KMS-11 (cell line): ENCODE data around the gene AFF1.

Experiments
- H2AFZ ChIP-seq: fragments of 200-600 bp; sonication (generic); 2 replicates; pipeline ENCODE4 v1.6.1; 2016; ENCODE audit warnings: antibody characterized with exemption, mixed run types, low read depth
- H3K27ac ChIP-seq: fragments of 200-600 bp; sonication (generic); 2 replicates; pipeline ENCODE4 v1.6.1; 2016; ENCODE audit warnings: mild to moderate bottlenecking, mixed run types
- H3K27me3 ChIP-seq: fragments of 200-600 bp; sonication (generic); 2 replicates; pipeline ENCODE4 v1.6.1; 2017; ENCODE audit warnings: mild to moderate bottlenecking, low read depth, mixed run types, moderate library complexity; ENCODE audit not compliant: insufficient read depth
- H3K36me3 ChIP-seq: fragments of 200-600 bp; sonication (generic); 2 replicates; pipeline ENCODE4 v1.6.1; 2017; ENCODE audit warnings: mild to moderate bottlenecking, mixed run types; ENCODE audit not compliant: insufficient read depth
- H3K4me1 ChIP-seq: fragments of 200-600 bp; sonication (generic); 2 replicates; pipeline ENCODE4 v1.6.1; 2016; ENCODE audit warnings: mild to moderate bottlenecking, low read depth, mixed run types; ENCODE audit not compliant: poor library complexity, severe bottlenecking
- H3K4me2 ChIP-seq: fragments of 200-600 bp; sonication (generic); 2 replicates; pipeline ENCODE4 v1.7.0; 2016; ENCODE audit warnings: mild to moderate bottlenecking, mixed run types
- H3K4me3 ChIP-seq: fragments of 200-600 bp; sonication (generic); IDR thresholded peaks from 2 replicates; pipeline ENCODE4 v1.6.1; 2017; ENCODE audit warnings: low read depth, low read length, mixed read lengths; ENCODE audit not compliant: insufficient read depth
- H3K79me2 ChIP-seq: fragments of 200-600 bp; sonication (generic); 2 replicates; pipeline ENCODE4 v1.6.1; 2016; ENCODE audit warnings: low read depth, mixed run types; ENCODE audit not compliant: insufficient read depth
- H3K9ac ChIP-seq: fragments of 200-600 bp; sonication (generic); 2 replicates; pipeline ENCODE4 v1.6.1; 2016; ENCODE audit warnings: mild to moderate bottlenecking, mixed run types
- H4K20me1 ChIP-seq: fragments of 200-600 bp; sonication (generic); 2 replicates; pipeline ENCODE4 v1.6.1; 2016; ENCODE audit warnings: mild to moderate bottlenecking, mixed run types; ENCODE audit not compliant: insufficient read depth
- CTCF ChIP-seq: fragments of 200-600 bp; sonication (generic); conservative IDR thresholded peaks from 2 replicates; pipeline ENCODE4 v1.6.1; 2017; ENCODE audit warnings: low read depth, mild to moderate bottlenecking, antibody characterized with exemption, low read length, moderate library complexity, mixed read lengths

Gene AFF1

GRCh38 chr4:87047281-87047798 lies 112.5 kb downstream of the AFF1 start:
- Histone ChIP-seq H3K4me1 (peaks cover 24% of the 10 kb centered on the region), H3K79me2 (peaks cover 89% of the 10 kb centered on the region), H3K4me3 (no peak overlapping the region), H4K20me1 (peaks cover 20% of the 10 kb centered on the region; the same call in 1 of the 2 replicates), H3K36me3 (0 out of 2 replicates have a peak, but pooled peaks cover 10% of the 10 kb centered on the region), H3K4me2 (no peak overlapping the region), H2AFZ (no peak overlapping the region), H3K9ac (no peak overlapping the region), H3K27ac (no peak overlapping the region), H3K27me3 (no peaks in the 10 kb centered on the region)
- no peak for TF ChIP-seq CTCF

GRCh38 chr4:87049508-87049907 lies 114.7 kb downstream of the AFF1 start:
- H2AFZ ChIP-seq = no peak overlapping the region
- H3K9ac ChIP-seq = no peak overlapping the region
- H3K36me3 ChIP-seq = 0 out of 2 replicates have a peak, but pooled peaks cover 10% of the 10 kb centered on the region
- no peak overlapping the region for H3K4me3 ChIP-seq
- peaks cover 7% of the 10 kb centered on the region; the same call in 1 of the 2 replicates for H4K20me1 ChIP-seq
- H3K4me2 ChIP-seq = no peak overlapping the region
- H3K27ac ChIP-seq = no peak overlapping the region
- no peaks in the 10 kb centered on the region for H3K27me3 ChIP-seq
- peaks cover 89% of the 10 kb centered on the region; the same call in 1 of the 2 replicates for H3K79me2 ChIP-seq
- H3K4me1 ChIP-seq = peaks cover 45% of the 10 kb centered on the region
- no peak for TF ChIP-seq CTCF

- Histone ChIP-seq H3K4me2 (no peak overlapping the region), H3K36me3 (0 out of 2 replicates have a peak, but pooled peaks cover 10% of the 10 kb centered on the region), H3K27me3 (no peaks in the 10 kb centered on the region), H2AFZ (no peak overlapping the region), H3K4me1 (peaks cover 56% of the 10 kb centered on the region), H3K79me2 (peaks cover 87% of the 10 kb centered on the region; the same call in 1 of the 2 replicates), H3K27ac (no peak overlapping the region), H3K4me3 (no peak overlapping the region), H4K20me1 (peaks cover 4% of the 10 kb centered on the region; the same call in 1 of the 2 replicates), H3K9ac (no peak overlapping the region)
- TF ChIP-seq CTCF = no peak
Measured at GRCh38 chr4:87050596-87050995, 115.8 kb downstream of the AFF1 start.

GRCh38 chr4:87051121-87051713 lies 116.4 kb downstream of the AFF1 start:
- peaks cover 63% of the 10 kb centered on the region for H3K4me1 ChIP-seq
- H3K27me3 ChIP-seq = no peaks in the 10 kb centered on the region
- H3K27ac ChIP-seq = no peak overlapping the region
- peaks cover 10% of the 10 kb centered on the region for H4K20me1 ChIP-seq
- TF ChIP-seq CTCF = no peak
- H3K4me2 ChIP-seq = no peak overlapping the region
- no peak overlapping the region for H2AFZ ChIP-seq
- no peak overlapping the region for H3K4me3 ChIP-seq
- peaks cover 85% of the 10 kb centered on the region; the same call in 1 of the 2 replicates for H3K79me2 ChIP-seq
- H3K36me3 ChIP-seq = 0 out of 2 replicates have a peak, but pooled peaks cover 10% of the 10 kb centered on the region
- no peak overlapping the region for H3K9ac ChIP-seq
